RPMI7951 (cell line): ENCODE results near the gene TBCEL. TPM values are rescaled to one million over a fixed set of nuclear protein-coding genes. Genes with fewer than 3 reads are reported as not detected.
A peak's percentile ranks its signal among the peaks of the same experiment; 100 is the strongest.
"Not testable (repeated sequence)": the region's sequence is repeated elsewhere in the genome, so short reads cannot be mapped to it uniquely, and the experiment has no call there.

Experiments used
- DNase-seq: peaks from one replicate; pipeline ENCODE4 v3.0.0-alpha.2; 2012; ENCODE audit warnings: low read depth
- total RNA-seq: library from RNA; depleted of rRNA; stranded (reverse); fragments of >200 nt; shearing (Covaris generic); gene quantifications from 2 replicates; pipeline ENCODE4 v1.2.3, GENCODE V29; 2014

Gene TBCEL
- total RNA-seq, 1 experiment from 2014 or later = 10.6 TPM

DNA sequence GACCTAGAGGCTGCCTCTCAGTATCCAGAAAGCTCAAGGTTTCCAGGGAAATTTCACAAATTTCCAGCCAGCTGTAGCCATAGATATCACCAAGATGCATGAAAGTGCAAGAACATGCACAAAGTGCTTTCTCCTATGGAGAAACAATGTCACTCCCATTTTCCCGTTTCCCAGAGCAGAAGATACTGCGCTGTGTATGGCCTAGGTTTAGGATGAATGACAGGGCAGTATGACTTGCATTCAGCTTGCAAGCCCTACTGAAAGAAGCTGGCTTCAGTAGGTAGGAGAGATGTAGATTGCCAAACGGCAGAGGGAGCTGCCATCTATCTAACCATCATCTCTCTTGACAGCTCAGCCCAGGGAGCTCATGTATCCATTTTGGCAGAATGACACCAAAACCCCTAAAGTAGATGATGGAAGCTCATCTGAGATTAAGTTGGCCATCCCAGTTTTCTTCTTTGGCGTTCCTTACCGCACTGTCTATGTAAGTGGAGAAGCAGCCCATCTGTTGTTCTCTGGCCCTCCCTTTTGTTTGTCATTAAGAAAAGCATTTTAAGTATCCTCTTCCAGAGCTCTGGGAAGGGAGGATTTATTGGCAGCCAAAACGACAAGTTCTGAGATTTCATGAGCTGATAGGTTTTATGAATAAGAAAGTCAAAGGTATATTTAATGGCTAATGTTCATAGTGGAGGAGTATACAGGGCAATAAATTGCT is 81.7 kb downstream of the TBCEL start:
- DNase-seq = no peak

- DNase-seq = no peak
Measured at GRCh38 chr11:121106812-121107211, 82.9 kb downstream of the TBCEL start.

GRCh38 chr11:121108413-121108812 is 84.5 kb downstream of the TBCEL start:
- no peak for DNase-seq

DNA sequence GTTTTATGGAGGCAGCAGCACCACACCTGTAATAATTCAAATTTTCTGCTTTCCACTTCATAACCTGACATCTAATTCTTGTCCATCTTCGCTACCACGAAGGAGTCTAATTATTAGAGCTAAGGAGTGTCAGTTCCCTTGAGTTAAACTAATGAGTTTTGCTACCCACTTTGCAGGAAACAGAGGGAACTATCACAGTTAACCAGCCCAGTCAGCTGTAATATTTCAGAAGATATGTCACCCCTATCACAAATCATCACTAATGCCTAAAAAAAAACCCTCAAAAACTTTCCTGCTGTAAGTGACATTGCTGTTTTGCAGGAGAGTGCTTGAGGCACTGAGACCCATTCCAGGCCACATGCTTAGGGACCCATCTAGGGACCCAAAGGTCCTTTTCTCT is 85.6 kb downstream of the TBCEL start:
- no peak for DNase-seq

DNA sequence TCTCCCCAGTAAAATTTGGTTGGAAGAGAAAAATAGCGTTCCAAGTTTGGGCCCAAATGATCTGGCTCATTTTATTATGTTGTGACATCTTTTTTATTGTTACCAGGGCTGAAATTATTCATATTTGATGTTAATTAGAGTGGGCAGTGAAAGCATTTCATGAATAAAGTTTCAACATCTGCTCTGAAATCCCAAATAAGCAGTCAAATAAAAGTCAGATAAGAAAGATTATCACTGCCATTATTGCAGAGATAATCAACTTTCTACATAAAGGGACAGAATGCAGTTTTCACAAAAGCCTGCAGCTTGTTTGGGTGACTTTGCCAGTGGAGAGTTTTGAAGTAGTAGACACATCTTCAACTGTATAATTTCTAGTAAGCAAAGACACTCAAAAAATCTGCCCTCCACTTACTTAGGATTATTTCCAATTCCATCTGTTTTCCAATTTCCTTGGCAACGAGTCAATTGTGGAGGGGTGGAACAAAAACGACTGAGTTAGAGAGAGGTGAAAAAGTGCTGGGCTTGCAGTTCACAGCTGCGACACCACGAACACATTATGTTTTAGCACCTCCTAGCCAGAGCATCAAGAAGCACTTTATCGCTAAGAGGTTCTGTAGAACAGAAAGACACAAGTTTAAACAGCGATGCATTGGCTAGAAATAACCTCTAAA is 86.1 kb downstream of the TBCEL start:
- DNase-seq = no peak

DNA sequence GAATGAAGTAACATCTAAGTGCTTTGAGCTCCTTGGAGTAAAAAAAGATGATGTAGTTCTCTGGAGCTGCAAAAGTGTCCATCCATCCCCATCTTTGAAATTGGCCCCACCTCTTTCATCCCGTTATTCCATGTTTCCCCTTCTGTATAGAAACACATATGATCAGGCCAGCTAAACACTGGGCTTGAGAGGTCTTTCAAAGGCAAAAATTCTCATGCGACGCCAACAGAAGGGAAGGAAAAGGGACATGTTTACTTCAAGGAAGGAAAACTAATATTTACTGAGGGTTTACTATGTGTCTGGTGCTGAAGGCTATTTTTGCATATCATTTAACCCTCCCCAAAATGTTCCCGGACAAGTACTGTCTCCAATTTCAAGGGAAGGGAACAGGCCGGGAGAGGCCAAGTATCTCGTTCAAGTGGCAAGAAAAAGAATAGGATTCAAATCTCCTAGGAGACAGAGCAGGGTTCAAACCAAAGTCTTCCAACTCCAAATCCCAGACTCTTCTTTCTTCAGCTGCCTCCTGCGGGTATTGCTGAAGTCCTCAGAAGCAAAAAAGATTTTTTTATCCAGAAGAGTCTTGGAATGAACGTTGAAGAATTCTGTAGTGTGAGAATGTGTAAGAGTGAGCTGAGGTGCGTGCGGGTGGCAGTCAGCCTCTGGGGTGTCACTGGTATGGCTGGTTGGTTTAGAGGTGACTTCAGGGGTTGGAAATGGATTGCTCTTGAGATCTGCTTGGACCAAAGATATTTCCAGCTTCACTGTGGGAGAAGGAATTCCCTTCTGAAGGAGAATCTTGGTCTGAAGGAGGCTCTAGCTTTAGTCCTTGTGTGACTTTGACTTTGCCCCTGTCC is 87.2 kb downstream of the TBCEL start:
- no peak for DNase-seq

DNA sequence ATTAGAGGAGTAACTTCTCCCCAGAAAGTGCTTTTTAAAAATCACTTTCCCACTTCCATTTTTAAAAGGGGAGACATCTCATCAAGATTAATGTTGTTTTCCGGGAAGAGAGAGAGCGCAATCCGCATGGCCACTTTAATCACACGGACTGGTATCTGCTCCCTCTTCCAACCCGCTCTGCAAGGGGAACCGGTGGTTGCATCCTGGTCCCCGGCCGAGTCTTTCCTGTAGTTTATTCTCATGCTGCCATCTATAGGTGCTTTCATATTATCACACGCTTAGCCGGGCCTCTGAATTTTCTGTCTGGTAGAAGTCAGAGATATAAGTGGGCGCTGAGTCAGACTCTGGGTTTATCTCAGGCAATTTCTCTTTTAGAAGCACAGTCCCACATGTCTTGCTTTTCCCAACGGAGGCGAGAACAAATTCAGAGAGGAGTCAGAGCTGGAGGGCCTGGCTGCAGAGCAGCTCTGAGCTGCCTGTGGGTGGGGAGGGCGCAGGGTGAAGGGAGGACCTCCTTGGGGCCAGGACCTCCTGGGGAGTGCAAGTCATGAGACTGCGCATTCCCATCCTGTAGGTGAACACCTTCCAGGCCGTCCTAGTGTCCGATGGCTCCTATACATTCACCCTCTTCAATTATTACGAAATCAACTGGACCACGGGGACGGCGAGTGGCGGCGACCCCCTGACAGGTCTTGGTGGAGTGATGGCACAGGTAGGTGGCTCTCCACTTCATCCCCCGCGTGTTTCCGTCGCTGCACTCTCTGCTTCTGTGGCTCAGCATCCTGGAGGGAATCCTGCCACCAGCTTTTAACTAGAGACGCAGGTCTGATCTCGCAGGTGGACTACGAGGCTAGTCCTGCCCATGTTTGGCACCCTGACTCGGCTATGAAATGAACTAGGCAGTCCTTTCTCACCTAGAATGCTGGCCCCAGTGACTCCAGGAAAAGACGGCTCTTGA is 88.9 kb downstream of the TBCEL start:
- peak; percentile 67 for DNase-seq

DNA sequence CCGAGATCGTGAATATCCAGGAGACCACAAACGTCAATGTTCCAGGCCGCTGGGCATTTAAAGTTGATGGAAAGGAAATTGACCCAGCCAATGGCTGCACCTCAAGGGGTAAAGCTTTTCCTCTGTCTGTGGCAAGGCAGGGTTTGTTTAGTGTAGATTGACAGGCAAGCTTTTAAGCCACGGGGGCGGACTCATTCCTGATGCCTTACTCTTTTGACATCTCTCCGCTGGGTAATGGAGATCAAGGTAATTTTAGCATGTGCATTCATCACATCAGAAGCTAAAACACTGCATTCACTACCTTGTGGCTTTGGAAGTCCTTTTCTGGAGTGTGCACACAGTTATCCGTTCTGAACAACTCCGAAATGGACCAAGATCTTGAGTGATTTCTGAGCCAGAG is 89.7 kb downstream of the TBCEL start:
- DNase-seq = no peak

GRCh38 chr11:121115024-121115423 is 91.1 kb downstream of the TBCEL start:
- DNase-seq = not testable (repeated sequence)

DNA sequence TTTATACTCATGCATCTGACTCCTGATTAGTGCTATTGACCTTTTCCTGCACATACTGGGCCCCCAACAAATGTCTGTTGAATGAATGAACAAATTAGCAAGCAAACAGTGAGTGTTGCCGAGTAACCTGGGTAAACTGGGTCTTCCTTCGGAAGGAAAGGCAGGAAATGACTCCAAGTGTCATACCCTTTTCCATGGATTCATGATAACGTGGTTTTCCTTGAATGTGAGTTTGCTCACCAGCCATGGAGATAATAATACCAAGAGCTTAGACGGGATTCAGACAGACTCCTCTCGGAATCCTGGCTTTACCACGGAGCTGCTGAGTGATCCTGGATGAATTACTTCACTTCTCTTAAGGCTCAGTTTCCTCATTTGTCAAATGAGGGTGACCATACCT is 93.9 kb downstream of the TBCEL start:
- DNase-seq = no peak

DNA sequence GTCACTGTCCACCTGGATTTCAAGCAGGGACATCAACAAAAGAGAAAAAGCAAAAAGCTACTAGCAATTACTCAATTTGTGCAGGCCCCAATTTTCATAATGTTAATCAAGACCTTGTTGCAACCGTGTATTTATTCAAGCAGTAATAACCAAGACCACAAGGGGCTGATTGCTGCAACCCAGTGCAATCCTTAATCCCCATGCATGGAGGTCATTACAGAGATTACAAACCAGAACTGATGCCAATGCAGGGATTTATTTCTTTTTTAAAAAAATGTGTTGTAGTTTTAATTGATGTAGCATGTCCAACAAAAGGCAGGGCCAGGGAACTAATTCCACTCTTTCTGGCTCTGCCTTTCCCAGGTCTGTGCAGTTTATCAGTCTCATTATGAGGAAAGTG is 95.5 kb downstream of the TBCEL start:
- no peak for DNase-seq

DNA sequence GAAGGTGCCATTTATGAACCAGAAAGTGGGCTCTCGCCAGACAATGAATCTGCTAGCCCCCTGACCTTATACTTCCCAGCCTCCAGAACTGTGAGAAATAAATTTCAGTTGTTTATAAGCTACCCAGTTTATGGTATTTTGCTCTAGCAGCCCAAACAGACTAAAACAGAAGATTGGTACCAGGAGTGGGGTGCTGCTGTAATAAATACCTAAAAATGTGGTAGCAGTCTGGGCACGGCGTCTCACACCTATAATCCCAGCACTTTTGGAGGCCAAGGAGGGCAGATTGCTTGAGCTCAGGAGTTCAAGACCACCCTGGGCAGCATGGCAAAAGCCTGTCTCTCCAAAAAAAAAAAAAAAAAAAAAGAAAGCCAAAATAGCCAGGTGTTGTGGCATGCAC is 98.4 kb downstream of the TBCEL start:
- DNase-seq = no peak

GRCh38 chr11:121123496-121124069 is 99.7 kb downstream of the TBCEL start:
- DNase-seq = no peak

DNA sequence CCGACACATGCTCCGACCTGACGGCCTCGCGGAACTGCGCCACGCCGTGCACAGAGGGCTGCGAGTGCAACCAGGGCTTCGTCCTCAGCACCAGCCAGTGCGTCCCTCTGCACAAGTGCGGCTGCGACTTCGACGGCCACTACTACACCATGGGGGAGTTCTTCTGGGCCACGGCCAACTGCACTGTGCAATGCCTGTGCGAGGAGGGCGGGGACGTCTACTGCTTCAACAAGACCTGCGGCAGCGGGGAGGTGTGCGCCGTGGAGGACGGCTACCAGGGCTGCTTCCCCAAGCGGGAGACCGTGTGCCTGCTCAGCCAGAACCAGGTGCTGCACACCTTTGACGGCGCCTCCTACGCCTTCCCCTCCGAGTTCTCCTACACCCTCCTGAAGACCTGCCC is 103.9 kb downstream of the TBCEL start:
- DNase-seq = no peak

GRCh38 chr11:121129362-121130340 is 105.7 kb downstream of the TBCEL start:
- DNase-seq = no peak

DNA sequence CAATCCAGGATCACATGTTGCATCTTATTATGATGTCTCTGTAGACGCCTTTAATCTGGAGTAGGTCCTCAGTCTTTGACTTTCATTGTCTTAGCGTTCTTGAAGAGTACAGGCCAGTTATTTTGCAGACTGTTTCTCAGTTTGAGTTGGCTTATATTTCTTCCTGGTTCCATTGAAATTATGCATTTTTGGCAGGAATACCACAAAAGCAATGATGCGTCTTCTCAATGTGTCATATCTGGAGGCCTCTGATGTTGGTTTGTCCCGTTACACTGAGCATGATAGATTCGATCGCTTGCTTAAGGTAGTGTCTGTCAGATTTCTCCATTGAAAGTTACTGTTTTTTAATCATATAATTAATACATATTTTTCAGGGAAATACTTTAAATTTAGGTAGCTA is 107.8 kb downstream of the TBCEL start:
- DNase-seq = no peak

GRCh38 chr11:121132211-121132976 is 108.5 kb downstream of the TBCEL start:
- DNase-seq = no peak

DNA sequence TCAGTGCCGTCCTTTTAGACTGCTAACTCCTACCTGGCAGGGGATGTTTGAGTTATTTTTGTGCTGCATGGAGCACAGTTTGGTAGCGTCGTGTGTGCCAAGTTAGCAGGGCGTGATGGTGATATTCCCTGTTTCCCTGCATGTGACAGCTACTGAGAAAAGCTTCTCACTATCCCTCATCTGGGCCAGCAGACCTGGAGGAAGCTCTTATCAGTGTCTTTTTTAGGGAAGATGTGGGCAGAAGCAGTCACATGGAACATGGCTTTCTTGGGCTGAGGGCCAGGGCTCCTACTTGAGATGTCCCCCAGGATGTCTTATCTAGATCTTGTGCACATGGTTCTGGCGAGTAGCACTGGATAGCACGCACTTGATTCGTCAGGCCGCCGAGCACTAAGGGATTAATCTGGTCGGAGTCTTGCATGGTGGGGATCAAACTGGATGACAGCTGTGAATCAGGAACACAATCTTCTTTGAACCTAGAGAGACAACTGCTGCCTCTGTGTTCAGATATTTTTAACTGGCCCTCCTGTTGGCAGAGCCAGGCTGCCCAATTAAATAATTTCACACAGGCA is 110.9 kb downstream of the TBCEL start:
- DNase-seq = no peak

GRCh38 chr11:121137005-121137404 is 113.1 kb downstream of the TBCEL start:
- no peak for DNase-seq
